Stimulated activated naive B cell treated with anti-CD40 and anti-IgM and Interleukin-4, amounts not matched to agents 10 μg/mL and 1 μg/mL and 100 μg/mL, for 72 hours (primary cell): ENCODE measurements around the gene GMPS.

Experiments used
- ATAC-seq, 2 donors: fragments of 150-1000 bp; cut with Tn5 transposase; replicated peaks; 2 replicates each; pipeline ENCODE4 v1.10.0; 2021; ENCODE audit warnings: moderate library complexity in 1 of 2
- DNase-seq: peaks from one replicate; pipeline ENCODE4 v3.0.0; 2021
- H3K27ac Mint-ChIP-seq: one replicate; pipeline ENCODE4 v1.8.0; 2022; ENCODE audit warnings: mild to moderate bottlenecking, mixed read lengths
- H3K27me3 Mint-ChIP-seq, 2 donors: one replicate each; pipeline ENCODE4 v1.8.0; 2022; ENCODE audit warnings: mixed read lengths in 2 of 2
- H3K36me3 Mint-ChIP-seq, 2 donors: one replicate each; pipeline ENCODE4 v1.8.0; 2022; ENCODE audit warnings: mixed read lengths in 2 of 2, mild to moderate bottlenecking in 1 of 2
- H3K4me1 Mint-ChIP-seq, 2 donors: one replicate each; pipeline ENCODE4 v1.8.0; 2022; ENCODE audit warnings: mixed read lengths in 2 of 2, mild to moderate bottlenecking in 1 of 2
- H3K4me3 Mint-ChIP-seq, 2 donors: one replicate each; pipeline ENCODE4 v1.8.0; 2022; ENCODE audit warnings: mild to moderate bottlenecking in 2 of 2, mixed read lengths in 2 of 2, moderate library complexity in 1 of 2
- H3K9me3 Mint-ChIP-seq, 2 donors: one replicate each; pipeline ENCODE4 v1.8.0; 2022; ENCODE audit warnings: mixed read lengths in 2 of 2, mild to moderate bottlenecking in 1 of 2

The GMPS gene

GRCh38 chr3:155886915-155887314 is 16.5 kb downstream of the GMPS start:
- Mint-ChIP-seq H3K36me3 (peaks cover 5 to 10% of the 10 kb centered on the region in 2 donors), H3K27ac (no peak overlapping the region), H3K27me3 (no peaks in the 10 kb centered on the region), H3K4me3 (no peak overlapping the region), H3K4me1 (peaks cover 29 to 40% of the 10 kb centered on the region in 2 donors), H3K9me3 (no peaks in the 10 kb centered on the region)
- ATAC-seq = no peak
- DNase-seq = no peak

- Mint-ChIP-seq H3K4me3 (no peak overlapping the region), H3K4me1 (peaks cover 29 to 37% of the 10 kb centered on the region in 2 donors), H3K36me3 (peaks cover 7 to 18% of the 10 kb centered on the region in 2 donors), H3K27ac (no peak overlapping the region), H3K9me3 (no peaks in the 10 kb centered on the region), H3K27me3 (no peaks in the 10 kb centered on the region)
- ATAC-seq (no peak), DNase-seq (no peak)
These were observed 18.8 kb downstream of the GMPS start for GRCh38 chr3:155889212-155889611.

- DNase-seq = no peak
- H3K27me3 Mint-ChIP-seq = no peaks in the 10 kb centered on the region
- peaks cover 26 to 34% of the 10 kb centered on the region in 2 donors for H3K4me1 Mint-ChIP-seq
- H3K4me3 Mint-ChIP-seq = no peak overlapping the region
- H3K27ac Mint-ChIP-seq = no peak overlapping the region
- ATAC-seq = no peak
- H3K9me3 Mint-ChIP-seq = no peaks in the 10 kb centered on the region
- peaks cover 11 to 24% of the 10 kb centered on the region in 2 donors for H3K36me3 Mint-ChIP-seq
These were observed 19.5 kb downstream of the GMPS start for GRCh38 chr3:155889952-155890351.

- no peaks in the 10 kb centered on the region for H3K9me3 Mint-ChIP-seq
- DNase-seq (no peak), ATAC-seq (no peak)
- peaks cover 26 to 34% of the 10 kb centered on the region in 2 donors for H3K4me1 Mint-ChIP-seq
- no peak overlapping the region for H3K27ac Mint-ChIP-seq
- H3K27me3 Mint-ChIP-seq = no peaks in the 10 kb centered on the region
- H3K36me3 Mint-ChIP-seq = peaks cover 14 to 31% of the 10 kb centered on the region in 2 donors
- H3K4me3 Mint-ChIP-seq = no peak overlapping the region
These were observed 20.3 kb downstream of the GMPS start for GRCh38 chr3:155890671-155891190.

GRCh38 chr3:155891321-155891720 is 20.9 kb downstream of the GMPS start:
- H3K27ac Mint-ChIP-seq = no peak overlapping the region
- DNase-seq = no peak
- H3K36me3 Mint-ChIP-seq = peaks cover 15 to 31% of the 10 kb centered on the region in 2 donors
- peaks cover 22 to 30% of the 10 kb centered on the region in 2 donors for H3K4me1 Mint-ChIP-seq
- H3K27me3 Mint-ChIP-seq = no peaks in the 10 kb centered on the region
- ATAC-seq = no peak
- H3K4me3 Mint-ChIP-seq = no peak overlapping the region
- no peaks in the 10 kb centered on the region for H3K9me3 Mint-ChIP-seq

- ATAC-seq (no peak), DNase-seq (no peak)
- no peaks in the 10 kb centered on the region for H3K9me3 Mint-ChIP-seq
- H3K36me3 Mint-ChIP-seq = peaks cover 31 to 49% of the 10 kb centered on the region in 2 donors
- H3K27me3 Mint-ChIP-seq = no peaks in the 10 kb centered on the region
- H3K27ac Mint-ChIP-seq = no peak overlapping the region
- H3K4me3 Mint-ChIP-seq = no peak overlapping the region
- peaks cover 6% of the 10 kb centered on the region in 2 donors for H3K4me1 Mint-ChIP-seq
These were observed 25.0 kb downstream of the GMPS start for GRCh38 chr3:155895379-155895900.

GRCh38 chr3:155906900-155907299 is 36.5 kb downstream of the GMPS start:
- H3K4me3 Mint-ChIP-seq = no peak overlapping the region
- DNase-seq (no peak), ATAC-seq (no peak)
- no peaks in the 10 kb centered on the region for H3K9me3 Mint-ChIP-seq
- peaks cover 5 to 7% of the 10 kb centered on the region in 2 donors for H3K4me1 Mint-ChIP-seq
- H3K27ac Mint-ChIP-seq = no peak overlapping the region
- H3K27me3 Mint-ChIP-seq = no peaks in the 10 kb centered on the region
- H3K36me3 Mint-ChIP-seq = peaks cover 30 to 33% of the 10 kb centered on the region in 2 donors

GRCh38 chr3:155908086-155908485 is 37.6 kb downstream of the GMPS start:
- H3K27me3 Mint-ChIP-seq = no peaks in the 10 kb centered on the region
- peaks cover 36 to 37% of the 10 kb centered on the region in 2 donors for H3K36me3 Mint-ChIP-seq
- H3K4me1 Mint-ChIP-seq = peaks cover 5 to 7% of the 10 kb centered on the region in 2 donors
- H3K9me3 Mint-ChIP-seq = no peaks in the 10 kb centered on the region
- no peak overlapping the region for H3K4me3 Mint-ChIP-seq
- ATAC-seq (no peak), DNase-seq (no peak)
- peak overlapping the region; percentile 1 for H3K27ac Mint-ChIP-seq

- Mint-ChIP-seq H3K36me3 (peaks cover 36 to 42% of the 10 kb centered on the region in 2 donors), H3K9me3 (no peaks in the 10 kb centered on the region), H3K27ac (no peak overlapping the region), H3K27me3 (no peaks in the 10 kb centered on the region), H3K4me3 (no peak overlapping the region), H3K4me1 (peaks cover 5 to 7% of the 10 kb centered on the region in 2 donors)
- DNase-seq (no peak), ATAC-seq (no peak)
These were observed 38.2 kb downstream of the GMPS start for GRCh38 chr3:155908605-155909004.

- H3K4me1 Mint-ChIP-seq = peaks cover 5 to 7% of the 10 kb centered on the region in 2 donors
- DNase-seq (no peak), ATAC-seq (no peak)
- no peaks in the 10 kb centered on the region for H3K9me3 Mint-ChIP-seq
- no peaks in the 10 kb centered on the region for H3K27me3 Mint-ChIP-seq
- H3K36me3 Mint-ChIP-seq = peaks cover 56 to 68% of the 10 kb centered on the region in 2 donors
- no peak overlapping the region for H3K4me3 Mint-ChIP-seq
- no peak overlapping the region for H3K27ac Mint-ChIP-seq
These were observed 41.6 kb downstream of the GMPS start for GRCh38 chr3:155912090-155912489.

GRCh38 chr3:155912579-155913190 is 42.2 kb downstream of the GMPS start:
- H3K9me3 Mint-ChIP-seq = no peaks in the 10 kb centered on the region
- peaks cover 59 to 68% of the 10 kb centered on the region in 2 donors for H3K36me3 Mint-ChIP-seq
- no peaks in the 10 kb centered on the region for H3K27me3 Mint-ChIP-seq
- ATAC-seq (no peak), DNase-seq (no peak)
- no peak overlapping the region for H3K27ac Mint-ChIP-seq
- H3K4me1 Mint-ChIP-seq = peaks cover 3 to 4% of the 10 kb centered on the region in 2 donors
- H3K4me3 Mint-ChIP-seq = no peak overlapping the region

GRCh38 chr3:155917781-155918180 is 47.3 kb downstream of the GMPS start:
- Mint-ChIP-seq H3K36me3 (peaks cover 36 to 53% of the 10 kb centered on the region in 2 donors), H3K9me3 (no peaks in the 10 kb centered on the region), H3K27me3 (no peaks in the 10 kb centered on the region), H3K4me3 (no peak overlapping the region), H3K4me1 (no peaks in the 10 kb centered on the region), H3K27ac (no peak overlapping the region)
- no peak for DNase-seq
- no peak for ATAC-seq

GRCh38 chr3:155919728-155920127 is 49.3 kb downstream of the GMPS start:
- no peaks in the 10 kb centered on the region for H3K27me3 Mint-ChIP-seq
- peaks cover 34 to 49% of the 10 kb centered on the region in 2 donors for H3K36me3 Mint-ChIP-seq
- ATAC-seq = no peak

GRCh38 chr3:155921486-155921885 is 51.0 kb downstream of the GMPS start:
- Mint-ChIP-seq H3K9me3 (no peaks in the 10 kb centered on the region), H3K27ac (no peak overlapping the region), H3K27me3 (no peaks in the 10 kb centered on the region), H3K4me3 (no peak overlapping the region), H3K36me3 (peaks cover 26 to 46% of the 10 kb centered on the region in 2 donors), H3K4me1 (no peaks in the 10 kb centered on the region)
- ATAC-seq = no peak
- no peak for DNase-seq

More at GRCh38 chr3:155919728-155920127, 49.3 kb downstream of the GMPS start:
- Mint-ChIP-seq H3K4me3 (no peak overlapping the region), H3K27ac (no peak overlapping the region), H3K9me3 (no peaks in the 10 kb centered on the region), H3K4me1 (no peaks in the 10 kb centered on the region)
- DNase-seq = no peak

GRCh38 chr3:155934230-155934629 is 63.8 kb downstream of the GMPS start:
- no peak for ATAC-seq
- no peaks in the 10 kb centered on the region for H3K9me3 Mint-ChIP-seq
- no peak overlapping the region for H3K27ac Mint-ChIP-seq
- H3K36me3 Mint-ChIP-seq = peaks cover 28 to 40% of the 10 kb centered on the region in 2 donors
- no peak overlapping the region for H3K4me3 Mint-ChIP-seq
- no peak for DNase-seq
- H3K27me3 Mint-ChIP-seq = no peaks in the 10 kb centered on the region
- H3K4me1 Mint-ChIP-seq = no peaks in the 10 kb centered on the region
